ENCODE data around the gene RITA1.

DNA sequence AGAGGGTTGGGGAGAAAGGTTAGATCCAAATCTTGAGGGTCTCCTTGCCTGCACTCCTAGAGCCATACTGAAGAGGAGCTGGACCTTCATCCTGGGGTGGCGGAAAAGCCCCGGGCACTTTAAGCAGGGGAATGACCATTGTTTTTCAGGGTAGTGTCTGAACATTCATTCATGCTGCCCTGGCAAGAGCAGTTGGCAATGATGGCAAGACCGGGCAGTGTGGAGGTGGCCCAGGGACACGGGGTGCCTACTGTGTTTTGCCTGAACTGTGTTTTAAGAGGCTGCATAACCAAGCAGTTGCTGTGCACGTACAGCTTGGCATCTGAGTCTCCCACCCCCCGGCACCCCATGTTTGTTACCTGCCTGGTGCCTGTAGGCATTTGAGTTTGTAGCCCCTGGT lies 50.5 kb downstream of the RITA1 start:
- no peak for TF ChIP-seq POLR2A (IDR thresholded peaks at IDR 0.05)
- TF ChIP-seq, protein P1, sequence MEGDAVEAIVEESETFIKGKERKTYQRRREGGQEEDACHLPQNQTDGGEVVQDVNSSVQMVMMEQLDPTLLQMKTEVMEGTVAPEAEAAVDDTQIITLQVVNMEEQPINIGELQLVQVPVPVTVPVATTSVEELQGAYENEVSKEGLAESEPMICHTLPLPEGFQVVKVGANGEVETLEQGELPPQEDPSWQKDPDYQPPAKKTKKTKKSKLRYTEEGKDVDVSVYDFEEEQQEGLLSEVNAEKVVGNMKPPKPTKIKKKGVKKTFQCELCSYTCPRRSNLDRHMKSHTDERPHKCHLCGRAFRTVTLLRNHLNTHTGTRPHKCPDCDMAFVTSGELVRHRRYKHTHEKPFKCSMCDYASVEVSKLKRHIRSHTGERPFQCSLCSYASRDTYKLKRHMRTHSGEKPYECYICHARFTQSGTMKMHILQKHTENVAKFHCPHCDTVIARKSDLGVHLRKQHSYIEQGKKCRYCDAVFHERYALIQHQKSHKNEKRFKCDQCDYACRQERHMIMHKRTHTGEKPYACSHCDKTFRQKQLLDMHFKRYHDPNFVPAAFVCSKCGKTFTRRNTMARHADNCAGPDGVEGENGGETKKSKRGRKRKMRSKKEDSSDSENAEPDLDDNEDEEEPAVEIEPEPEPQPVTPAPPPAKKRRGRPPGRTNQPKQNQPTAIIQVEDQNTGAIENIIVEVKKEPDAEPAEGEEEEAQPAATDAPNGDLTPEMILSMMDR (IDR thresholded peaks at IDR 0.05): no peak

Measured in adrenal gland (tissue), 5 donors.